NCI-H2227 (cell line): ENCODE data around the gene ZNF800.

ENCODE experiments used
- DNase-seq: peaks from one replicate; lab custom pipeline; 2025; ENCODE audit not compliant: unreplicated experiment; lab: John Stamatoyannopoulos, UW

ZNF800 gene

DNA sequence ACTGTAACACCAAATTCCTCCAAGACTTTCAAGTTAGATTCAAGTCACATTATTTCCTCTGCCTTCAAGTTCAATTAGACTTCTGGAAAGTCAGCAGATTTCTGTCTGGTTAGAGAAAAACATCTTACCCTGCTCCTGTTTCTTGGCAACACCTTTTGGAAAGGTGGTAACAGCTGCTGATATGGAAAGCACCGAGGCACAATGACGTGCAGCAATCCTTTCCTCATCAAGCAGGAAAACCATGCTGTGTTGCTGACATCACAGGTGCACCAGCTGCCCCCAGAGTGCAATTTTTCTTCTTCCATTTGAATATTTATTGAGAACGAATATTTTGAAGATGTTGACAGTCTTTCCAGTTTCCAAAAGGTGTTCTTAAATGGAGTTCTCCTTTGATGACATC lies 41.9 kb downstream of the ZNF800 start:
- DNase-seq, result no peak

DNA sequence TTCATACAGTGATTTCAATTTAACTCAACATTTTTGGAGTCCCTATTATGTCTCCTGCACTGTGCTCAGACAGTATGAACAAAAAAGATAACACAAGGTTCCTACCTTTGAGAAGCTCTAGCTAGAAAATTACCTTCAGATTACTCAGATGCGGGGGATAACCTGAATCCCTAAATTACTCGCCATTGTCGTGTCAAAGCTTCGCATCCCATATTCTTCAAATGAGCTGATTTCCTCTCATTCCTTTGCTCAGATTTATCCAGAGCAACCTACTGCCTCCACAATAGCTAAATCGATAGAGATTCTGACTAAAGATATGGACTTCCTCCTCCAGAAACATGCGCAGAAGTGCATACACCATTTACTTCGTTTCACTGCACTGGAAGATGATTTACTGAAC lies 42.6 kb downstream of the ZNF800 start:
- no peak for DNase-seq

DNA sequence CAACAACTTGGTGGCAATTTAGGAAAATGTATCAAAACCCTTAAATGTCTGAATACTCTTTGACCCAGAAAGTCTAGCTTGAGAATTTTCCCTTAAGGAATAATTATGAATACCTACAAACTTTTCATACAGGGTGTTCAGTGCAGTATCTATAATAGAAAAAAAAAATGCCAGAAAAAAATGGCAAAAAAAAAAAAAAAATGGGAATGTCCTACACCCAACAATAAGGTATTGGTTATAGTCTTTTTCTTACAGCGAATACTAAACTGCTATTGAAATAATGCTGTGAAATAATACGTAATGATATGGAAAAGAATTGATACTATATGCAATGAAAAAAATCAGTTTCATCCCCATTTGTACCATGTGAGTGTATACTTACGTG lies 44.3 kb downstream of the ZNF800 start:
- DNase-seq, result no peak

DNA sequence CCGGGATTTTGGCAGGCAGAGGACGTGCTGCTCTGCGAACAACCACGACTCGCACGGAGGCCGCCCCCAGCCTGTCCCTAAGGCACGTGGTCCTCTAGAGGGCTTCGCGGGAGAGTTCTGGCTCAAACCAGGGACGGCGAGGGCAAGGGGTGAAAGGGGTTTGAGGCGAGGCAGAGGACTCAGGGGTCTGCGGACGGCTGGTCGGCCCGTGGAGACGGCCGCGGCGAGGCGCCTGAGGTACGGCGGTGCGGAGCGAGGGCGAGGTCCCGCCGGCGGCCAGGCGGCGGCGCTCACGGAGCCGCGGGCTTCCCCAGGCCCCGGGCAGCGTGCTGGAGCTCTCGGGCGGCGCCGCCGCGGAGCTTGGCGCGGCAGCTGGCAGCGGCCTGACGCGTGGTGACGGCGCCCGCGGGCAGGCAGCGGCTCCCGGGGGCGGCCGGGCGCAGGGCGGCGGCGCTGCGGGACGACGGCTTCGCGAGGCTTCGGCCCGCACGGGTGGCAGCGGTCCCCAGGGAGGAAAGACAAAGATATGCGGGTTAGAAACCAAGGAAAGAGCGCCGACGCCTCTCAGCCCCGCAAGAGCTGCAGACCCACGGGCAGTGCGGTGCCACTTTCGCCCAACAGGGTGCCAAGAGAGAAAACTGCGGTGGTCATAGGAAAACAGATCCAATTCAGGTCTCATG lies 44.8 kb downstream of the ZNF800 start:
- DNase-seq, result peak; percentile 87

DNA sequence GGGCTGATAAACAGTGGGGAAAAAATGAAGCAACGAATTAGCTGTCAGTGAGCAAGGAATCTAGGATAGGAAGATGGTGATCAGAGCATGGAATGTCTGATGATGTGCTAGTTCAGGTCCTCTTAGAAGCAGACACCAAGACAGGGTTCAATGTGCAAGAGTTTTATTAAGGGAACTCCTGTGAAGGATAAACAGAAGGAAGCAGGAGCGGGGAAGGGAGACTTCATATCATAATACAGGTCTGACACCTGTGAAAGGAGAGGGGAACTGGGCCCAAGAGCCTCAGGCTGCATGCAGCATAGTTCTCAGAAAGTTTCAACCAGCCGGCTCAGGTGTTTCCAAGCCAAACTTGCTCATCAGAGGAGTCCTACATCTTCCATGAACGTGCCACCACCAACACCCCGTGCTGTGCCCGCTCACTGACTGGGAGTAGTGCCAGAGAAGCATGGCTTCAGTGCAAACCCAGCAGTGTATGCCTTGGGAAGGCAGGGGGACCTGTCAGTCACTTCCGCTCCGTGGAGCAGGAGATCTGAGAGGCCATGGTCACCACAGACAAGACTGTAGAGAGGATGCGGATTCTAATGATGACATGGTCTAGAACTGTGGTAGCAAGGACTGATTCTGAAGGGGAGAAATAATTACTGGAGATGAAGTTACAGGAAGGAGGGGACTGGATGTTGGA lies 45.8 kb downstream of the ZNF800 start:
- no peak for DNase-seq

DNA sequence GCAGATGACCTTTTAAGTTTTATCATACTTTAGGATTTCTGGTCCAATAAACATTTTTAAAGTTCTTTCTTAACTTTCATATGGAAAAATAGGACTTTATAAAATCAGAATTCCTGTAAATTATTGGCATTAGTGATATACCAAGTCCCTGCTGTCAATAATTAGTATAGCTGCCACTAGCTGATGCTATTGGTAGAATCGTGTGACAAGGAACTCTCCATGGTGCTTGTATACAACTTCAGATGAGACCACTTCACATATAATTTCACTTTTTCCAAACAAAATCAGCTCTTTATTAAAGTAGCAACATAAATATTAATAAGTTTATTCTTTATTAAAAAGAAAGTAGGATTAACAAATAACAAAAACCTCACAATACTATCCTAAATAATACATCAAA lies 49.9 kb downstream of the ZNF800 start:
- no peak for DNase-seq

DNA sequence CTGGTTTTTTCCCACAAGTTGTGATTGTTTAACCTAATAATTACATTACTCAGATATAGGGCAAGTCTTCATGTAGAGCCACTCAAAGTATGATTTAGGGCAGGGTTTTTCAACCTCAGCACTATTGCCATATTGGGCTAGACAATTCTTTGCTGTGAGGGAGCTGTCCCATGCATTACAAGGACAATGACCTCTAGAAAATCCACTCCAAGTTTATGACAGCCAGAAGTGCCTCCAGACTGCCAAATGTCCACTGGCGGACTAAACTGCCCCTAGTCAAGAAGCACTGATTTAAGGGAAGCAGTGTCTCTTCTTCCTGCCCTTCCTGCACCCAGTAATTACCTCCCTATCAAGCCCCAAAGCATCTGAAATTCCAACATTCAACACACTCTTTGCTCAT lies 54.4 kb downstream of the ZNF800 start:
- DNase-seq, result no peak

DNA sequence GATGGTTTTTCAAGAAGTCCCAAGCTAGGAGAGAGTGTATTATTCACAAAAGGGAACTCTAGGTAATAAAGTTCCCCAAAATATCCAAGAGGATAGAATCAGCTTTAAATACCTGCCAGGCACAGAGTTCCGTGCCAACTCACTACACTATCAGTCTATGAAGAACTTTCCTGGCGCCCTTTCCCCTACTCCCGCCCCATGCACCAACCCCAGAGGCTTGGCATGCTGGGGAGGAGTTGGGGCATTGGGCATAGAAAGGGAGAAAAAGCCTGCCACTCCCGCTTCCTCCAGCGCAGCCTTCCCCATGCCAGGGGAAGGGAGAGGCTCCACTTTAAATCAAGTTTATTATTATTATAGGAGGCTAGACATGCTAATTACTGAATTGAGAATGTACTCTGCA lies 54.9 kb downstream of the ZNF800 start:
- no peak for DNase-seq

DNA sequence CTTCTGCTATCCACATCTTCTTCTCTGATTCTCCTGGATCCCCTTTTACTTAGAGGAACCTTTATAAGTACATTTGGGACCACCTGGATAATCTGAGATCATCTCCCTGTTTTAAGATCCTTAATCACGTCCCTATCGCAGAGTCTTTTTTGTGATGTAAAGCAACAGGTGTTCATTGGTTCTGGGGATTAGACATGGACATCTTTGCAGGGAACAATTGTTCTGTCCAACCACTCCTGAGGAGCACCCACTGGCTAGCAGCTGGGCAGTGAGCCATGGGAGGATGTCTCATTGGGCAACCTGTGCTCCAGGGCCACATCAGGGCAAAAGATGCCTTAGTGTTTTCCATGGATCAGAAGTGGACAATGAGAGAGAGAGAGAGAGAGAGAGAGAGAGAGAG lies 56.0 kb downstream of the ZNF800 start:
- no peak for DNase-seq

DNA sequence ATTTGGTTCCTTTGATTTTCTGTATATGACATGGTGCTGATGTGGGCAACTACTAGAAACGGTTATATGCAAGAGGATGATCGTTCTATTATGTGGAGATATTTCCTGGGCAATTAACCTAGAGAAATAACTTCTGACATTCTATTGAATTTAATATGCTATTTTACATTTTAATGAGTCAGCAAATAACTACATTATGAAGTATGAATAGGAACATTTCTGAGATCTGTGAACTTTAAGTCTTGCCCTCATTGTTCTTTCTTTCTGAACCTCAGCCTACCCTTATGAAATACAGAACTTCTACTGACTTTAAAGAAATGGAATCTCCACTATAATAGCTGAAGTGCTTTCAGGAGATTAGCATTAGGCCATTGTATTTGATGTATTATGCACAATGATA lies 59.6 kb downstream of the ZNF800 start:
- no peak for DNase-seq

DNA sequence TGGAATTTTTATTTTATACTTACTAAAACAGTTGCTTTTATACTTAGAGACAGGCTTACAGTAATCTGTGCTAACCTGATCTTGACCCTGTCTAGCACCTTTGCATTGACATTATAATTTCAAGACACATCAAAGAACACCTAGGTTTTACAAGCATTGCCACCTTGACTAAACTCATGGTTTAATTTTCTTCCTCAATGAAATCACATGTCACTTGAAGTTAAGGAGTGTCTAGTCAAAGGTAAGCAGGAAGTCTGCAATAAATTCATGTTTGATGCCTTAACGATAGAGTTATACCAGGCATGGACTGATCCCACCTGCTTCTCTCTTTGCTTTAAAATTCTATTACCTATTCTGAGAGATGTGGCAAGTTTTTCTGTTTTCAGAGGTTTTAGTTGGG lies 62.4 kb downstream of the ZNF800 start:
- no peak for DNase-seq

DNA sequence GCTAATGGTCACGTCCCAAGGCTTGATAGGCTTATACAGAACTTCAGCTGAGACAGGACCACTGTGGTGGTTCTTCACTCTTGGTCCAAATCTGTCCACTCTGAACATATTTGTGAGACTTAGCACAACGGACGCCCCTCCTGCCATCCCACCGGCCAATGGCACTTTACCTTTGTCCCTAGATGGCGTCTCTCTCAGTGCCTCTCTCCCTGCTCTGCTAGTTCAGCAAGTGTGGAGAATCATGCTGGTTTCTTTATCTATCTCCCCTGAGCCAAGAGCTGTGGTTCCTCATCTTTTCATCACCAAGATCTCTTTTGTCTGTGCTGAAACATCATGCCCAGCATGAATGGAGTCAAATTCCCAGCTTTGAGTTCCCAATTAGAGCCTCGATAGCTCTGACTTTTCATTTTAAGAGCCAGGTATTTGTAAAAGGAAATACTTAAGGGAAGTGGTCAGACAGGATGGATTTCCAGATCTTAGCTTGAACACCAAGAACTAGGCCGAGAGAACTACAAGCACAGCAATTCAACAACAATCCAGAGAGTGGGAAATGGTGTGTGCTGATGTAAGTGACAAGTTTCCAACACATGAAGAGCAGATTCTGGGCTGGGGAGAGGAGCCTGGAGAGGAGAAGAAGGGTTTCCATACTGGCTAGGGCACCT lies 69.5 kb downstream of the ZNF800 start:
- no peak for DNase-seq

DNA sequence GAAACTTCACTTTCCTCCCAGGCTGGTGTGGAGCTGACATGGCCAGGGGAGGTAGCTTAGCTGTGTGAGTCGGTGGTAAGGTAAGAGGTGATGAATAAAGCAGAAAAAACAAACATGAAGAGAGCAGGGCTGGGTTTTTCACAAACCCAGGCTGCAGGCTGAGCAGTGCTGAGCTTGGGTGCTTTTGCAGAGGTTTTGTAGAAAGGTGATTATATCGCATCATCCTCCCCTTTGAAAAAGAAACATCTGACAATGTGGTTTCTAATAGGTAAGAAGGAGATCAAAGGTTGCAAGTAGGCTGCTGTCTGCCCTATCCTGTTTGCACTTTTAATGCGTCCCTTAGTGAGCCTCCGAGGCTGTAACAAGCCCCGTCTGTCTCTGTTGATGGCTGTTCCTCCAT lies 70.2 kb downstream of the ZNF800 start:
- DNase-seq, result no peak

DNA sequence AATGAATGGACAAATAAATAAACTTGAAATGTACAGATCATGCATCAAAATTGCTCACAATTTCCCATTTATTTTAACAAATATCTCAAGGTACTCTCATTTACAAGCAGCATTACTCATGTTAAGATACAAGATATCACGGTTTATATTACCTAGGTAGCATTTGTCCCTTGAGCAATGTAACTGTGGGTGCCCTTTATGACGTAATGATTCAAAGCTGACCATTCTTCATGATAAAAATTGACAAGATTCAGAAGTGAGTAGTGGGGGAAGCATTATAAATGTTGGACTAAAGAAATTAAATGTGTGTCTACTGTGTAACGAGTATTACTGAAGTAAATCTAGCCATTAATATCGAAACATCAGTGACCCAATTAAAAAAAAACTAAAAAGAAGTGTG lies 71.5 kb downstream of the ZNF800 start:
- no peak for DNase-seq
